Tibial nerve (tissue), 4 donors: Measurements from ENCODE around the gene HLA-DOA.

Experiments used
- CTCF ChIP-seq, 5 experiments: fragments of 200-600 bp in 3 of 5; fragments of 450-650 bp in 2 of 5; sonication (generic) in 3 of 5; IDR thresholded peaks; one replicate each; pipeline ENCODE4 v1.5.1; 2016 to 2019; ENCODE audit warnings: antibody characterized with exemption in 5 of 5, mild to moderate bottlenecking in 3 of 5, moderate library complexity in 2 of 5
- EP300 ChIP-seq, 2 donors: sonication (generic); formaldehyde crosslinking; IDR thresholded peaks; one replicate each; pipeline ENCODE4 v1.6.1; 2017; ENCODE audit warnings: antibody characterized with exemption in 2 of 2, mild to moderate bottlenecking in 1 of 2
- POLR2A ChIP-seq, 2 donors: fragments of 450-650 bp; IDR thresholded peaks; one replicate each; pipeline ENCODE4 v1.6.1; 2017; ENCODE audit warnings: antibody characterized with exemption in 2 of 2, mild to moderate bottlenecking in 2 of 2, moderate library complexity in 2 of 2

- TF ChIP-seq CTCF (IDR thresholded peaks at IDR 0.05), result no peak
- no peak for TF ChIP-seq EP300 (IDR thresholded peaks at IDR 0.05)
- no peak for TF ChIP-seq POLR2A (IDR thresholded peaks at IDR 0.05)
Measured at GRCh38 chr6:32995448-32995847, 13.9 kb downstream of the HLA-DOA start.
